Measurements from ENCODE around the gene NIN. TPM values are rescaled to one million over a fixed set of nuclear protein-coding genes. Genes with fewer than 3 reads are reported as not detected.

Gene NIN
- total RNA-seq, result 19.9 and 20.3 TPM in 2 replicates

GRCh38 chr14:50830932-50831725, at the start of gene NIN:
TSS of gene NIN (minus strand) at chr14:50831162. CDS start at chr14:50822056, 9,106 bp downstream.

GRCh38 chr14:50871914-50872732, 41.2 kb upstream of the NIN start, which contains the start of gene ABHD12B:
TSS of gene ABHD12B (plus strand) at chr14:50872053. CDS start at chr14:50872175, 122 bp downstream.

Other genes starting within 250 kb of the NIN start
- 21.8 and 26.5 TPM in 2 replicates for gene SAV1, start 162.9 kb downstream of the NIN start, total RNA-seq
- gene ABHD12B, start 40.9 kb upstream of the NIN start, total RNA-seq, result not detected in 2 replicates
- gene PYGL, start 113.3 kb upstream of the NIN start, total RNA-seq, result 98.7 and 102 TPM in 2 replicates